NCI-H187 (cell line): ENCODE data around the gene RABGAP1L.
"Not testable (repeated sequence)": the region's sequence is repeated elsewhere in the genome, so short reads cannot be mapped to it uniquely, and the experiment has no call there.

ENCODE experiments used
- DNase-seq, 2 experiments: peaks; one replicate each; lab custom pipeline; 2025; lab: John Stamatoyannopoulos, UW

RABGAP1L gene

DNA sequence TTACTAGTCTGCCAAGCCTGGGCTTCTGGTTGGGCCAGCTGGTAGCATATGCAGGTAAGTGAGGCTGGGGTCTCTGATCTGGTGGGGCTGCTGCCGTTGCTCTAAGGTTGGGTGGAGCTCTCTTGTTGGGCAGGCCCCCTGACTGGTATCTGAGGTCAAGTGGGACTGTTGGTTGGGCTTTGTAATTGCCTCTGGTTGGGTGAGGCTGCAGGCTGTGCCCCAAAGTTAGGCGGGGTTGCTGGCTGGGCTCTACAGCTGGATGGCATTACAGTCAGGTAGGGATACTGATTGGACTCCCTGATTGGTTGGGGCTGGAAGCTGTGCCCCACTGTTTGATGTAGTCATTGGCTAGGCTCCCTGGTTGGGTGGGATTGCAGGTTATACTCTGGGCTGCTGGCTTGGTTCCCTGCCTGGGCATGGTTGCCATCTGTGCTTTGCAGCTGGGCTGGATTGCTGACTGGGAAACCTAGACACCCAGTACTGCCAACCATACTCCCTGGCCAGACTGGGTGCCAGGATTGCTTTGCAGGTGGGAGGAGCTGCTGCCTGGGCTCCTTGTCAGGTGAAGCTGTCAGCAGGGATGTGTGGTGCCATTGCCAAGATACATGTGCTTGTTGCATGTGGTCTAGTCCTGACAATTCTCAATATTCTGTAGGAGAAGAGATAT, 130.5 kb downstream of the RABGAP1L start:
- no peak for DNase-seq

DNA sequence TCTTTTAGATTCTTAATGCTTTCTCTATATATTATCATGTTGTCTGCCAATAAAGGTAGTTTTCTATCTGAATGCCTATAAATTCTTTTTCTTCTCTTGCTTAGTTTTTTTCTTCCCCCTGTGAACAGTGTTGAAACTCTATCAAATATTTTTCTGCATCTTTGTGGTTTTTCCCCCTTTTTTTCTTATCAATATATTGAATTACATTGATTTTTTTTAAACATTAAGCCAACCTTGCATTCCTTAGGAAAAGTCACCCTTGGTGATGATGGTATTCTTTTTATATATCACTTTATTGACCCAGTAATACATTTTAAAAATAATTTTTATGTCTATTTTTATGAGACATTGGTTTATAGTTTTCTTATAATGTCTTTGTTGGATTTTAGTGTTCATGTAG, 131.7 kb downstream of the RABGAP1L start:
- DNase-seq, result no peak

DNA sequence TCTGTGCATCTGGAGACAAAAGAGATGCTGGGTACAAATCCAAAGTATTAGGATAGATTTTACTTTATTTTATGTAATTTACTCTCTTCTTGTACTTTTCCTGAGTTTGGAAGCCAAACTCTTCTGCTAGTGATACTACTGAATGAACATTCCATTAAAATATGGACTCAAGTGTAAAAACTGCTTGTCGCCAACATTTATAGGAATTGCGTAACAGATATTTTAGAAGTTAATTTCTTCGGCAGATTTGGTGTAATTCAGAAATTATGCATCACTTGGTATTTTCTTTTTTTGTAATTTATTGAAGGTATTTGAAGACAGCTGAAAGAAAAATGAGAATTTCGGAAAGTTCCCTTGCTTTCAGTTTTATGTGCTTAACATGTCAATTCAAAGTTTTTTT, 137.0 kb downstream of the RABGAP1L start:
- no peak for DNase-seq

DNA sequence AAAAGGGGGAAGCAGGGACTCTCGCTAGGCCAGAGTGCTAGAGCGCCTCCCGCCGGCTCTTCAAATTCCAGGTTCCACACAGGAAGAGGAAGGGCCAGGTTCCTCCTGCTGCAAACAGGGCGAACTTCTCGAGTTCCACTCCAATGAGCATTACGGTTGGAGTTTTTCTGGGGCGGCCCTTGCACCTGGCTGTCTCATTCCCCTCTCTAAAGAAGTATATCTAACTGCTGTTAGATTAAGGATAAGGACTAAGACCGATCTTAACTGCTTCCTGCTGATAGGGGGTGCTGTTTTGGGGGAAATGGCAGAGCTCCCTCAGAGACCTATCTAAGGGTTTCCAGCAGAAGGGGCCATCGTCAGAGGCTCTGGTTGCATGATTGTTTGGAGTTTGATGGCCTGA, 138.0 kb downstream of the RABGAP1L start:
- no peak for DNase-seq

DNA sequence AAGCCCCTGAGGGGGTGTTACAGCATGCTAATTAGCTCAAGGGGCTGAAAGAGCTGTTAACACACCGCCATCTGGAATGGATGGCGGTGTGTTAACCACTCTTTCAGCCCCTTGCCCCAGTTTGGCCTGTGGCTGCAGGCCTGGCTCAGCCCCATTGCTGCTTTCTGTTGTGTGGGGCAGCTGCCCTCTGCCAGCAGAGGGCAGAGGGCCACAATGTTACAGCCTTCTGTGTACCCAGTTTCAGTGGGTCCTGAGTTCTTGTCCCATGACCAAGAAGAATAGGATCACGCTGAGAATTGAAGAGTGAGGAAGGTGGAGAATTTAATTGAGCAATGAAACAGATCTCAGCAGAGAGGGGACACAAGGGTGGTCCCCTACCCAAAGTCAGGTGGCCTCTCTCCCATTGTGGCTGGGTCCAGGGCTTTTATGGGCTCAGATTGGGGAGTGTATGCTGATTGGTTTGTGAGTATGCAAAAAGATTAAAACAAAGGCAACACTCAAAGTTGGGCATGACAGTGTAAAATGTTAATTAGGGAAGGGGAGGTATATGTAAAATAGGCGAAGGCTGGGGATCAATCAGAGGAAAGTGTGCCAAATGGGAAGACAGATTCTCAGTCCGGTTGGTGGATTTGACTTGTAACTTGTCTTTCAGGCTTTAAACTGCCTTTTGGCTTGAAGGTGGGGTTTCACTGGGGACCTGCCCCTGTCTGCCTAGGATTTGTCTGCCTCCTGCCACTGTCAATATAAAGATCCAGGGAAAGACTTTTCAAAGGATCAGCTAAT, 142.2 kb downstream of the RABGAP1L start:
- DNase-seq, result no peak

DNA sequence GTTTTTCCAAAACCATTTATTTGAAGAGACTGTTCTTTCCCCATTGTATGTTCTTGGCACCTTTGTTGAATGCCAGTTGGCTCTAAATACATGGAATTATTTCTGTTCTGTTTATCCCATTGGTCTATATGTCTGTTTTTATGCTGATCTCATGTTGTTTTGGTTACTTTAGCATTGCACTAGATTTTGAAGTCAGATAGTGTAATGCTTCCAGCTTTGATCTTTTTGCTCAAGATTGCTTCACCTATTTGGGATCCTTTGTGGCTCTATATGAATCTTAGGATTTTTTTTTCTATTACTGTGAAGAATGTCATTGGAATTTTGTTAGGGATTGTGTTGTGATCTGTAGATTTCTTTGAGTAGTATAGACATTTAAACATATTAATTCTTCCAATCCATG, 149.3 kb downstream of the RABGAP1L start:
- no peak for DNase-seq

DNA sequence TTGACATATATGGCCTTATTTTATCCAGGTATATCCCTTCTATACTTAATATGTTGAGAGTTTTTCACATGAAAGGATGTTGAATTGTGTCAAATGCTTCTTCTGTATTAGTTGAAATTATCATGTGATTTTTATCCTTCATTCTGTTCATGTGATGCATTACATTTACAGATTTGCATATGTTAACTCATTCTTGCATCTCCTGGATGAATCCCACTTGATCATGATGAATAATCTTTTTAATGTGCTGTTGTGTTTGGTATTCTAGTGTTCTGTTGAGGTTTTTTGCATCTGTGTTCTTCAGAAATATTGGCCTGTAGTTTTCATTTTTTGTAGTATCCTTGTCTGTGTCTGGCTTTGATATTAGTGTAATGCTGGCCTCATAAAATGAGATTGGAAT, 150.2 kb downstream of the RABGAP1L start:
- no peak for DNase-seq

DNA sequence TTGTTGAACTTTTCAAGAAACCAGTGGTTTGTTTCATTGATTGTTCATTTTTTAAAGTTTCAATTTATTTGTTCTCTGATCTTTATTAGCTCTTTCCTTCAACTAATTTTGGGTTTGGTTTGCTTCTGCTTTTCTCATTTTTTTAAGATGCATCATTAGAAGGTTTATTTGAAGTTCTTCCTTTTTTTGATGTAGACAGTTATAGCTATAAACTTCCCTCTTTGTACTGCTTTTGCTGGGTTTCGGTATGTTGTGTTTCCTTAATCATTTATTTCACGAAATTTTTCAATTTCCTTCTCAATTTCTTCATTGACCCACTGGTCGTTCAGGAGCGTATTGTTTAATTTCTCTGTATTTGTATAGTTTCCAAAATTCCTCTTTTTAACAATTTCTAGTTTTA, 155.1 kb downstream of the RABGAP1L start:
- DNase-seq, result no peak

DNA sequence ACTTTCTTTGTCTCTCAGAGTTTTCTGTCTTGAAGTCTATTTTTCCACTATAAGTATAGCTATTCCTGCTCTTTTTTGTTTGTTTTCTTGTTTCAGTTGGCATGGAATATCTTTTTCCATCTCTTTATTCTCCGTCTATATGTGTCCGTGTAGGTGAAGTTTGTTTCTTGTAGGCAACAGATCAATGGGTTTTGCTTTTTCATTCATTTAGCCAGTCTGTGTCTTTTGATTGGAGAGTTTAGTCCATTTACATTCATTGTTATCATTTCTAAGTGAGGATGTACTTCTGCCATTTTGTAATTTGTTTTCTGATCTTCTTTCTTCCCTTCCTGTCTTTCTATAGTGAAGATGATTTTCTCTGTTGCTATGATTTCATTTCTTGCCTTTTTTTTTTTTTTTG, 155.9 kb downstream of the RABGAP1L start:
- DNase-seq, result no peak

DNA sequence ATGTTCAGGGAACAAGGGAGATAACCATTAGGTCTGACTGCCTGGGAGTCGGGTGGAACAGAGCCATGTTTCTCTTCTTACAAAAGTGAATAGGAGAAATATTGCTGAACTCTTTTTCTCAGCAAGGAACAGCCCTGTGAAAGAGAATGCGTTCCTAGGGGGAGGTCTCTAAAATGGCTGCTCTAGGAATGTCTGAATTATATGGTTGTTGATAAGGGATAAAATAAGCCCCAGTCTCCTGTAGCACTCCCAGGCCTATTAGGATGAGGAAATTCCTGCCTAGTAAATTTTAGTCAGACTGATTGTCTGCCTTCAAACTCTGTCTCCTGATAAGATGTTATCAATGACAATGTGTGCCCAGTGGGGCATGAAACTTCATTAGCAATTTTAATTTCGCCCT, 161.6 kb downstream of the RABGAP1L start:
- not testable (repeated sequence) for DNase-seq

DNA sequence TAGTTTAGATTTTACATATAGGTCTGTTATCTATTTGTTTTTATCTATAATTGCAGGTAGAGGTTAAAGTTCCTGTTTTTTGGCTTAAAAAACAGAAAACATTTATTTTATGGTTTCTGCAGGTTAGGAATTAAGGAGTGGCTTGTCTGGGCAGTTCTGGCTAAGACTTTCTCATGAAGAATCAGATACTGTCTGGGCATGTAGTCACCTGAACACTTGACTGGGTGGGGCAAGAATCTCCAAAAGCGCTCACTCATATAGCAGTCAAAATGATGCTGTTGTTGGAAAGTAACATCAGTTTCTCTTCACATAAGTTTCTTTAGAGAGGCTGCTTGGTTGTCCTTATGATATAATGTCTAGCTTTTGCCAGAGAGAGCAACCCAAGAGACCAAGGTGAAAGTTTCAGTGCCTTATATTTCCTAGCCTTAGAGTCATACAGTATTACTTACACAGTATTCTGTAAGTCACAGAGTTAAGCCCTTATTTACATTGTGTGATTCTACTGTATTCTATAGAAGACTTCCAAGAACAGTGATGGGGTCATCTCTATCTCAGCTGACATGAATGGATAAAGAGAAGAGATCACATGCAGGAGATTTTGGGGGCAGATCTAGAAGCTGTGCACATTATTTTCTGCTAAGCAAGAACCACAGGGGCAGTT, 163.0 kb downstream of the RABGAP1L start:
- no peak for DNase-seq

DNA sequence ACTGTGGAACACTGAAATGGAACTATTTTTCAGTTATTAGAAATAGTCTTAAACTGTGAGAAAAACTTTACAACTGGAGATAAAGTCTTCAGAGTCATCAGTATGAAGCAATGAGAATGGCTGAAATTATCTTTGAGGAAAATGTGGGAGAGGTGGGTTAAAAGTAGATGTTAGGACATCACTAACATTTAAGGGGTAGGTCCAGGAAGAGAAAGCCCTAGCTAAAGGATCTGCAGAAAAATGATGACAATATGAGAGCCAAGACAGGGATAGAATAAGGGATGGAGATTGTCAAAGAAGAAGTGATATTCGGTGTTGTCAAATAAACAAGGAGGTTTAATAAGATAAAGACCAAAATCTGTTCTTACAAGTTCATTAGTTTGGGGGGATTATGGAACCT, 165.2 kb downstream of the RABGAP1L start:
- no peak for DNase-seq

DNA sequence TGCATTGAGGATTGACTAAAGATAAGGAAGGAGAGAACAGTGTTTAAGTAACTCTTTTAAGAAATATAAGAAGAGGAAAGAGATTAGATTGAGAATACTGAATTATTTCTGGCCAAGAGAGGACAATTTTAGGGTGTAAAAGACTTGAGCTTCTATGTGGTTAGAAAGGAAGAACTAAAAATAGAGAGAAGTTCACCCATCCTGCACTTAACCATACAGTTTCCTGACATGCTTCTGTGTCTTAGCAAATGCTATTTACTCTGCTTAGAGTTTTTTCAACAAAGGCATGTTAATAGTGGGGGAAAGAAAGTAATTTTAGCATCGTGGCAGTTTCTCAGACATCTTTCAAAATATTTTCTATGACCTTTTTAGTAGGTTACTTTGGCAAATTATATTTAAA, 165.6 kb downstream of the RABGAP1L start:
- no peak for DNase-seq

DNA sequence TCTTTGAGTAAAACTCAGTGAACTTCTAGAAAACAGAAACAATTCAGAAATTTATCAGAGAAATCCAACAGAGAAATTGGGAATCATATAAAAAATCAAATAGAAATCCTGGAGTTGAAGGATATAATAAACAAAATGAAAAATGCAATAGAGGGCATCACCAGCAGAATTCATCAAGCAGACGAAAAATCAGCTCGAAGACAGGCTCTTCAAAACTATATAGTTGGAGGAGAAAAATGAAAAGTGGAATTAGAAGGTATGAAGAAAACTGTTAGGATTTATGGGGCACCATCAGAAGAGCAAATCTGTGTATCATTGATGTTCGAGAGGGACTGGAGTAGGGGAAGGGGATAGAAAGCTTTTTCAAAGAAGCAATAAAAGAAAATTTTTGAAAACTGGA, 167.0 kb downstream of the RABGAP1L start:
- no peak for DNase-seq

DNA sequence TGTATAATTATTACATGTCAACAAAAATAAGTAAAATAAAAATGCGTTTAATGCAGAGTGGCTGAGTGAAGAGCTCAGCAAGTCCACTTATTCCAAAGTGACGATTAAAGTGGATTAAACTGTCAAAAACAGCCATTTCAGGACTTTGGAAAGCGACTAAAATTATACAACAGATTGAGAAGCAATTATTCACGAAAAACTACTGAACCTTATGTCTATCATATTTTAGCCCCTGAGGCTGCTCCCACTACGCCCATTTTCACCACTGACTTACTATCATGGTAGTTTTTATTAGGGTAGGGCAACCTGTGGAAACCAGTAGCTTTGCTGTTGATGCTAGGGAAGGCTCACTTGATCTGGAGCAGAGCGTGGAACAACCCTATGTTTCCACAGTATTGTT, 174.1 kb downstream of the RABGAP1L start:
- no peak for DNase-seq

DNA sequence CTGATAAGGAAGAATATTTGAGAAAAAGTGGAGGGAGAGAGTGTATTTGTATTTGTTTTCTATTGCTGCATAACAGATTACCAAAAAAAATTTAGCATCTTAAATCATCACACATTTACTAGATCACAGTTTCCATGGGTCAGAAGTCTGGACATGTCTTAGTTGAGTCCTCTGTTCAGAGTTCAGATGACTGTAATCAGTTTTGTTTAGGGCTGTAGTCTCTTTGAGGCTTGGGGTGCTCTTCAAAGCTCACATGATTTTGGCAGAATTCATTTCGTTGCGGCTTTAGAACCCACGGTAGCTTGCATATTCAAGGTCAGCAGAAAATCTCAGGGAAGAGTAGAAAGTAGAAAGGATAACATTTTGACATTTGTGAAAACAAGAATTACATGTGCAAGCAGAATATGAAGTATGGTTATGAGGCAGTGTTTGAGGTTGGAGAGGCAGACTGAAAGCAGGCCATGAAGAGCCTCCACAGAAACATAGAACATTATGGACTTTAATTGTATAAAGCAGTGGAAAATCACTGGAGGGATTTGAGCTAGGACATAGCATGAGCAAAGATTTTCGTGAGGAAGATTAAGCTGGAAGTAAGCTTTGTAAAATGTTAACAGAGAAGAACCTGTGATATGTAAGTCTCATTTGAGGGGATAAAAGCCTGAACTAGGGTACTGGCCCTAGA, 177.8 kb downstream of the RABGAP1L start:
- DNase-seq, result no peak

DNA sequence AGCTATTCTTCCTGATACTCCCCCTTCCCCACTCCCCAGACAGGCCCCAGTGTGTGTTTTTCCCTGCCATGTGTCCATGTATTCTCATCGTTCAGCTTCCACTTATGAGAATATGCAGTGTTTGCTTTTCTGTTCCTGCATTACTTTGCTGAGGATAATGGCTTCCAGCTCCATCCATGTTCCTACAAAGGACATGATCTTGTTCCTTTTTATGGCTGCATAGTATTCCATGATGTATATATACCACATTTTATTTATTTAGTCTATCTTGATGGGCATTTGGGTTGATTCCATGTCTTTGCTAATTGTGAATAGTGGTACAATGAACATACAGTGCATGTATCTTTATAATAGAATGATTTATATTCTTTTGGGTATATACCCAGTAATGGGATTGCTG, 181.1 kb downstream of the RABGAP1L start:
- DNase-seq, result not testable (repeated sequence)

DNA sequence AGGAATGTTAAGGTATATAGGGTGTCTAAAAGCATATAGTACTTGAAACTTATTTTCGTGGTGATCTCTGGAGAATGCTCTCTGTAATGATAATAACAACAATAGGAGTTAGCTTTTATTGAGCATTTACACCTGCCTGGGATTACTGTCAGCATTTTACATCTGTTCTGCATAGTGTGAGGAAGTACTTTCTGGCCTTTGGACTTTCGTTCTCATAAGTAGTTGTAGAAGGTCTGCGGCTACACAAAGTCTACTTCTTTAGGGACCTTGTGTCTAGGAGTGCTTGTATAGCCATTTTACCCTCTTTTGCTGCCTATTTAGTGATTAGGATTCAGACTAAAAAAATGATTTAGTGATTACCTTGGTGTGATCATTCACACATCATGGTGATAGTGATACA, 184.8 kb downstream of the RABGAP1L start:
- no peak for DNase-seq

DNA sequence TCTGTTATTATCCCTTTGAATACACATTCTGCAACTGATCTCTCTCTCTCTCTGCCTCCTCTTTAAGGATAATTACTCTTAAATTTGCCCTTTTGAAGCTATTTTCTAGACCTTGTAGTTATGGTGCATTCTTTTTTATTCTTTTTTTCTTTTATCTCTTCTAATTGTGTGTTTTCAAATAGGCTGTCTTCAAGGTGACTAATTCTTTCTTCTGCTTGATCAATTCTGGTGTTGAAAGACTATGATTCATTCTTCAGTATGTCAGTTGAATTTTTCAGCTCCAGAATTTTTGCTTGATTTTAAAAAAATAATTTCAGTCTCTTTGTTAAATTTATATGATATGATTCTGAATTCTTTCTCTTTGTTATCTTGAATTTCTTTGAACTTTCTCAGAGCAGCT, 192.8 kb downstream of the RABGAP1L start:
- no peak for DNase-seq

DNA sequence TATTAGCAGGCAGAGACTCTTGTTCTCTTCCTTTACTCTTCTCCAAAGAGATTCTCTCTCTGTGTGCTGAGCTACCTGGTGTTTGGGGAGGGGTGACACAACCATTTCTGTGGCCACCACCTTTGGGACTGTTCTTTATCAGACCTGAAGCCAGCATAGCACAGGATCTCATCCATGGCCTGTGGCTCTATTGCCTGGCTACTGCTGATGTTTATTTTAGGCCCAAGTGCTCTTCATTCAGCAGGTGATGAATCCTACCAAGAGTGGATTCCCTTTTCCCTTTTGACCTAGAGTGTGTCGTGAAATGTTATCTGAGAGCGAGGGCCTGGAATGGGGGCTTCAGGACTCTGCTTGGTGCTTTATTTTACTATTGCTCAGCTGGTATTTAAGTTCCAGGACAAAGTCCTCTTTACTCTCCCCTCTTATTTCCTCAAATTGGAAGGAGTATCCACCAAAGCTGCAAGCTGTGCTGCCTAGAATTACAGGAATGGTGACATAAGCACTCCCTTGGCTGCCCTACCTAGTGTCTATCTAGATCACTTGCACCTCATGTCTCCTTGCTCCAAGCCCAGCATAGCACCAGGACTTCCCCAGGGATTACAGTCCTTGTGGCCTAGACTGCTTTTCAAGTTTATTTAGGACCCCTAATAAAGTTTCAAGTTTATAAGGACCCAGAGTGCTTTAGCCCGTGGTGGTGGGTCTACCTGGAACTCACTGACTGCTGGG, 193.7 kb downstream of the RABGAP1L start:
- DNase-seq, result peak in 1 of 2 experiments; percentile 12

DNA sequence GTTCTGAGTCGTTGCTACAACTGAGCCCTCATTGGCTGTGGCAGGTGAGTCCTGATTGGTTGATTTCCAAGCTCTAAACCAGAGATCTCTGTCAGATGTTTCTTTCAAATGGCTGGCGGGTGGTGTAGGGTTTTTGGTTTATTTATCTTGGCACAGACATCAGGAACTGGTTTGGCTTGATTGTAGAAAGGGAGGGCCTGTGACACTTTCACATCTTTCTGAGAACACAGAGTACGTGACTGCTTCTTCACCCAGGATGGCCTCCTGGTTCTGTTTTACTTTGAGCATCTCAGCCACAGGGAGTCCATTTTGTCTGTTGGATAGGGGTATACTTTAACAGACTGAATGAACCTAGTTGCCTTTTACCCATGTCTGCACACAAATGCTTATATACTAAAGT, 199.0 kb downstream of the RABGAP1L start:
- DNase-seq, result no peak
